Measurements from ENCODE around the gene PPFIA3. TPM values are rescaled to one million over a fixed set of nuclear protein-coding genes. Genes with fewer than 3 reads are reported as not detected.
A peak's percentile ranks its signal among the peaks of the same experiment; 100 is the strongest.

Gene PPFIA3
- total RNA-seq, 1 experiment from 2014 or later = 19.1 TPM

GRCh38 chr19:49128545-49129237, 9.3 kb downstream of the PPFIA3 start:
- H3K27me3 ChIP-seq (ENCODE audit: insufficient read depth, low read length) = no peaks in the 10 kb centered on the region
- no peak overlapping the region for H3K18ac ChIP-seq (ENCODE audit: insufficient read length, low read depth, low read length)
- Mint-ChIP-seq H3K36me3 (ENCODE audit: insufficient read depth in 1 of 3, low read depth in 3 of 3) (peaks cover 10 to 18% (median 15%) of the 10 kb centered on the region in 3 experiments; a peak in 6 of 7 replicates), H3K27ac (peak overlapping the region in 1 of 3 experiments; percentile 12; a peak in 4 of 7 replicates), H3K4me1 (peaks cover 23 to 41% of the 10 kb centered on the region in 2 experiments), H3K9me3 (no peaks in the 10 kb centered on the region), H3K4me3 (peak overlapping the region; percentile 69 to 92), H3K27me3 (ENCODE audit: low read depth) (peaks cover 4% of the 10 kb centered on the region; the same call in 1 of the 2 replicates)
- TF ChIP-seq CTCF (conservative IDR thresholded peaks at IDR 0.05) = no peak
- no peak overlapping the region for H2BK20ac ChIP-seq (ENCODE audit: low read depth, low read length, poor library complexity, severe bottlenecking)
- H3T11ph ChIP-seq (ENCODE audit: low read length) = no peak overlapping the region
- no peak overlapping the region for H2BK120ac ChIP-seq (ENCODE audit: low read depth, low read length, poor library complexity, severe bottlenecking)
- peak overlapping the region; percentile 67 for H3K4me2 ChIP-seq (ENCODE audit: insufficient read depth, insufficient read length, low read length)
- H3K4ac ChIP-seq (ENCODE audit: low read depth, low read length) = no peak overlapping the region
- no peak overlapping the region for H2BK5ac ChIP-seq (ENCODE audit: insufficient read length, low read length)
- peaks cover 4% of the 10 kb centered on the region; the same call in 1 of the 2 replicates for H3K4me1 ChIP-seq (ENCODE audit: insufficient read depth, low read length)
- no peaks in the 10 kb centered on the region for H4K20me1 ChIP-seq (ENCODE audit: control insufficient read depth, insufficient read depth, insufficient read length)
- no peak for DNase-seq
- no CpG with 5 or more reads among the region's 15 CpGs for WGBS (ENCODE audit: extremely low coverage, insufficient read length, low lambda C conversion rate)
- H4K91ac ChIP-seq (ENCODE audit: insufficient read length, low read depth, low read length) = no peak overlapping the region
- H2AK5ac ChIP-seq (ENCODE audit: insufficient read length, low read length) = no peak overlapping the region
- no peak overlapping the region for H3K56ac ChIP-seq (ENCODE audit: insufficient read length, low read depth, low read length)
- H2BK15ac ChIP-seq (ENCODE audit: low read depth, low read length) = no peak overlapping the region
- H2BK12ac ChIP-seq (ENCODE audit: insufficient read length, low read depth, low read length) = no peak overlapping the region
- no peak overlapping the region for H2AFZ ChIP-seq (ENCODE audit: low read length)
- no peak overlapping the region for H3K9ac ChIP-seq (ENCODE audit: extremely low read depth, insufficient read length, low read length)
- peaks cover 9% of the 10 kb centered on the region for H3K23me2 ChIP-seq (ENCODE audit: insufficient read length, low read depth, low read length, poor library complexity, severe bottlenecking)
- H4K5ac ChIP-seq (ENCODE audit: insufficient read length, low read depth, low read length) = no peak overlapping the region
- no peak overlapping the region for H3K27ac ChIP-seq (ENCODE audit: insufficient read length, low read depth, low read length)
- H3K23ac ChIP-seq (ENCODE audit: insufficient read length, low read depth, low read length) = no peak overlapping the region
- no peaks in the 10 kb centered on the region for H3K79me2 ChIP-seq (ENCODE audit: insufficient read depth, low read length)
- no peak overlapping the region for H3K14ac ChIP-seq (ENCODE audit: insufficient read depth, low read length)
- H3K79me1 ChIP-seq (ENCODE audit: insufficient read depth, low read depth, low read length, poor library complexity, severe bottlenecking) = no peaks in the 10 kb centered on the region
- H4K8ac ChIP-seq (replicated peaks; ENCODE audit: insufficient read length, low read depth, low read length) = no peak overlapping the region
- H3K9me3 ChIP-seq (ENCODE audit: control insufficient read depth, low read depth, low read length) = no peaks in the 10 kb centered on the region
